Stomach (tissue), 9 donors: ENCODE results near the gene ELAC2. TPM values are rescaled to one million over a fixed set of nuclear protein-coding genes. Genes with fewer than 3 reads are reported as not detected.
"Not testable (repeated sequence)": the region's sequence is repeated elsewhere in the genome, so short reads cannot be mapped to it uniquely, and the experiment has no call there.

ENCODE experiments used
- DNase-seq, 2 donors: peaks; one replicate each; pipeline versions ENCODE4 v3.0.0 to v3.0.0-alpha.2; 2013 to 2019
- H3K27ac ChIP-seq, 5 donors: fragments of 200-600 bp in 4 of 5; sonication (generic) in 4 of 5; one replicate each; pipeline ENCODE4 v1.5.1; 2013 to 2019; ENCODE audit warnings: mild to moderate bottlenecking in 1 of 5, moderate library complexity in 1 of 5
- H3K27me3 ChIP-seq, 3 donors: fragments of 200-600 bp; sonication (generic); one replicate each; pipeline ENCODE4 v1.5.1; 2017 to 2019; ENCODE audit warnings: mixed run types in 1 of 3
- H3K36me3 ChIP-seq, 4 donors: fragments of 200-600 bp; sonication (generic); 1 replicate in 3 of 4; 2 replicates in 1 of 4; pipeline ENCODE4 v1.5.1; 2016 to 2019
- H3K4me1 ChIP-seq, 4 donors: fragments of 200-600 bp; sonication (generic); one replicate each; pipeline ENCODE4 v1.5.1; 2016 to 2019
- H3K4me3 ChIP-seq, 4 donors: fragments of 200-600 bp; sonication (generic) in 3 of 4; one replicate each; pipeline ENCODE4 v1.5.1; 2016 to 2019; ENCODE audit warnings: mild to moderate bottlenecking in 1 of 4
- H3K9me3 ChIP-seq, 4 donors: fragments of 200-600 bp; sonication (generic); one replicate each; pipeline ENCODE4 v1.5.1; 2016 to 2019
- CTCF ChIP-seq, 7 experiments: fragments of 450-650 bp in 4 of 7; fragments of 200-600 bp in 3 of 7; sonication (generic) in 3 of 7; IDR thresholded peaks; one replicate each; pipeline ENCODE4 v1.5.1; 2016 to 2019; ENCODE audit warnings: antibody characterized with exemption in 7 of 7, control low read depth in 2 of 7, mild to moderate bottlenecking in 1 of 7
- EP300 ChIP-seq: sonication (generic); formaldehyde crosslinking; IDR thresholded peaks from one replicate; pipeline ENCODE4 v1.6.1; 2017; ENCODE audit warnings: antibody characterized with exemption
- POLR2A ChIP-seq, 4 donors: fragments of 450-650 bp; IDR thresholded peaks; one replicate each; pipeline ENCODE4 v1.6.1; 2016; ENCODE audit warnings: antibody characterized with exemption in 4 of 4, control low read depth in 2 of 4, mild to moderate bottlenecking in 1 of 4, moderate library complexity in 1 of 4
- POLR2AphosphoS5 ChIP-seq, 3 donors: sonication (generic); formaldehyde crosslinking; IDR thresholded peaks; one replicate each; pipeline ENCODE4 v1.6.1; 2016; ENCODE audit warnings: antibody characterized with exemption in 3 of 3
- WGBS, 5 donors: extraction: QIAGEN DNeasy Blood & Tissue Kit in 3 of 5; methylation state at CpG; one replicate each; pipeline versions ENCODE4 v1.1.5 to v1.1.7; 2013 to 2018; 5-methylcytosine and 5-hydroxymethylcytosine counted together
- intact Hi-C: fragments of 100-400 bp; cut with DNase I; formaldehyde crosslinking; loops from one replicate; pipeline ENCODE4 v1.15.1; 2023; ENCODE audit warnings: low total_unique reads
- polyA plus RNA-seq, 3 donors: library from polyadenylated mRNA; stranded (reverse); fragments of 200-250 nt; gene quantifications; one replicate each; pipeline ENCODE4 v1.2.3, GENCODE V29; 2013
- total RNA-seq, 5 donors: library from RNA; depleted of rRNA; stranded (reverse); fragments of >200 nt; gene quantifications; one replicate each; pipeline versions ENCODE4 v1.1.0 to v1.2.3, GENCODE V29; 2014 to 2016
- donor health status: healthy with polysubstance abuse.
- donor health status: Bipolar disorder and iron deficiency.
- donor health status: healthy.

The ELAC2 gene
- total and polyA plus RNA-seq, 8 donors, result 20.5 to 156 (median 60.2) TPM

- DNase-seq, result peak in 1 of 2 donors; percentile 90
- Histone ChIP-seq H3K36me3 (peaks cover 0 to 5% (median 0%) of the 10 kb centered on the region in 4 donors), H3K27ac (peak overlapping the region; percentile 49 to 79 (median 74)), H3K4me3 (no peak overlapping the region), H3K4me1 (peaks cover 0 to 17% (median 6%) of the 10 kb centered on the region in 4 donors), H3K9me3 (no peaks in the 10 kb centered on the region), H3K27me3 (no peaks in the 10 kb centered on the region)
- WGBS, 5 donors, result 65 to 82% (median 77%) methylated on average over 20 to 21 of the region's 21 CpGs
- peak in 1 of 3 donors; percentile 52 for TF ChIP-seq POLR2AphosphoS5 (IDR thresholded peaks at IDR 0.05)
- TF ChIP-seq CTCF (IDR thresholded peaks at IDR 0.05), result no peak
- intact Hi-C loops, result no loop called here
Observed at GRCh38 chr17:12983991-12984884, 33.6 kb downstream of the ELAC2 start.

GRCh38 chr17:12982224-12982623, 35.6 kb downstream of the ELAC2 start:
- TF ChIP-seq POLR2A (IDR thresholded peaks at IDR 0.05) (no peak), POLR2AphosphoS5 (IDR thresholded peaks at IDR 0.05) (no peak), EP300 (no peak), CTCF (IDR thresholded peaks at IDR 0.05) (no peak)

GRCh38 chr17:12979826-12980500, 37.9 kb downstream of the ELAC2 start:
- WGBS, 5 donors, result 85 to 96% (median 92%) methylated on average over 12 of the region's 12 CpGs
- Histone ChIP-seq H3K27ac (no peak overlapping the region), H3K27me3 (peaks cover 0 to 2% (median 0%) of the 10 kb centered on the region in 3 donors), H3K36me3 (peaks cover 0 to 5% (median 0%) of the 10 kb centered on the region in 4 donors), H3K4me3 (no peak overlapping the region), H3K9me3 (no peaks in the 10 kb centered on the region), H3K4me1 (peaks cover 0 to 7% (median 5%) of the 10 kb centered on the region in 4 donors)
- intact Hi-C loops, result no loop called here
- no peak for TF ChIP-seq EP300
- TF ChIP-seq CTCF (IDR thresholded peaks at IDR 0.05), result no peak
- TF ChIP-seq POLR2AphosphoS5 (IDR thresholded peaks at IDR 0.05), result no peak
- no peak for TF ChIP-seq POLR2A (IDR thresholded peaks at IDR 0.05)
- DNase-seq, result no peak

More at GRCh38 chr17:12982224-12982623, 35.6 kb downstream of the ELAC2 start:
- peaks cover 0 to 5% (median 0%) of the 10 kb centered on the region in 4 donors for H3K36me3 ChIP-seq
- H3K27me3 ChIP-seq, result no peaks in the 10 kb centered on the region
- whole genome bisulfite sequencing, 5 donors, result 67 to 87% (median 83%) methylated on average over 6 of the region's 6 CpGs
- no peak overlapping the region for H3K4me3 ChIP-seq
- no peaks in the 10 kb centered on the region for H3K9me3 ChIP-seq
- DNase-seq, result no peak
- intact Hi-C loops, result no loop called here
- no peak overlapping the region for H3K27ac ChIP-seq
- H3K4me1 ChIP-seq, result peaks cover 0 to 17% (median 6%) of the 10 kb centered on the region in 4 donors

GRCh38 chr17:12979246-12979645, 38.6 kb downstream of the ELAC2 start:
- no peak for DNase-seq
- Histone ChIP-seq H3K27ac (no peak overlapping the region), H3K36me3 (peaks cover 0 to 5% (median 0%) of the 10 kb centered on the region in 4 donors), H3K27me3 (peaks cover 0 to 9% (median under 1%) of the 10 kb centered on the region in 3 donors), H3K9me3 (no peaks in the 10 kb centered on the region), H3K4me3 (no peak overlapping the region), H3K4me1 (peaks cover 4 to 6% (median 4%) of the 10 kb centered on the region in 4 donors)
- TF ChIP-seq EP300 (no peak), POLR2A (IDR thresholded peaks at IDR 0.05) (no peak), POLR2AphosphoS5 (IDR thresholded peaks at IDR 0.05) (no peak), CTCF (IDR thresholded peaks at IDR 0.05) (no peak)
- intact Hi-C loops, result no loop called here
- WGBS, 5 donors, result 85 to 94% (median 92%) methylated on average over 5 of the region's 5 CpGs

- peaks cover 0 to 14% (median 5%) of the 10 kb centered on the region in 3 donors for H3K27me3 ChIP-seq
- peaks cover 8 to 10% (median 9%) of the 10 kb centered on the region in 4 donors for H3K4me1 ChIP-seq
- intact Hi-C loops, H3K4me3 ChIP-seq, H3K36me3 ChIP-seq, DNase-seq, H3K27ac ChIP-seq, H3K9me3 ChIP-seq: not testable (repeated sequence)
- 93 to 97% (median 95%) methylated on average over 6 of the region's 6 CpGs for WGBS, 5 donors
Observed at GRCh38 chr17:12978787-12979186, 39.0 kb downstream of the ELAC2 start.
